DOHH2 (cell line): ENCODE data around the gene RAB3C.

Experiments used
- EZH2phosphoT487 ChIP-seq: fragments of 200-600 bp; sonication (generic); IDR thresholded peaks from 2 replicates; pipeline ENCODE4 v1.6.1; 2017; ENCODE audit warnings: borderline replicate concordance, mild to moderate bottlenecking, antibody characterized with exemption, low read length, moderate library complexity, mixed read lengths
- TF ChIP-seq, protein P1 (sequence below): fragments of 200-600 bp; sonication (generic); IDR thresholded peaks from one replicate; pipeline ENCODE4 v1.5.1; 2014; ENCODE audit warnings: antibody characterized with exemption, mild to moderate bottlenecking, low read depth, low read length; ENCODE audit not compliant: poor library complexity, severe bottlenecking

DNA sequence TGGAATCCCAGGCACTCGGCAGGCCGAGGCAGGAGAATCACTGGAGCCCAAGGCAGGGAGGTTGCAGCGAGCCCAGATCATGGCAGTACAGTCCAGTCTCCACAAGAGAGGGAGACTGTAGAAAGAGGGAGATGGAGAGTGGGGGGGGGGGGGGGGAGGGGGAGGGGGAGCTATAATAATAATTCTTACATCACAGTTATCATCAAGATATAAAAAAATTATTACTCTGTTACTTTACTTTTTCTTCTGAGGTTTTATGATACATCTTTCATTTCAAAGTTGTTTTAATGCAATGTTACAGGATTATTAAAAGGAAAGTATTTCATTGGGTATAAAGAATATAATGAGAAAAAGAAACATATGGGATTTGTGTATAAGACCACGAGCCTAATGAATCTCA, 17.8 kb upstream of the RAB3C start:
- TF ChIP-seq, protein P1, sequence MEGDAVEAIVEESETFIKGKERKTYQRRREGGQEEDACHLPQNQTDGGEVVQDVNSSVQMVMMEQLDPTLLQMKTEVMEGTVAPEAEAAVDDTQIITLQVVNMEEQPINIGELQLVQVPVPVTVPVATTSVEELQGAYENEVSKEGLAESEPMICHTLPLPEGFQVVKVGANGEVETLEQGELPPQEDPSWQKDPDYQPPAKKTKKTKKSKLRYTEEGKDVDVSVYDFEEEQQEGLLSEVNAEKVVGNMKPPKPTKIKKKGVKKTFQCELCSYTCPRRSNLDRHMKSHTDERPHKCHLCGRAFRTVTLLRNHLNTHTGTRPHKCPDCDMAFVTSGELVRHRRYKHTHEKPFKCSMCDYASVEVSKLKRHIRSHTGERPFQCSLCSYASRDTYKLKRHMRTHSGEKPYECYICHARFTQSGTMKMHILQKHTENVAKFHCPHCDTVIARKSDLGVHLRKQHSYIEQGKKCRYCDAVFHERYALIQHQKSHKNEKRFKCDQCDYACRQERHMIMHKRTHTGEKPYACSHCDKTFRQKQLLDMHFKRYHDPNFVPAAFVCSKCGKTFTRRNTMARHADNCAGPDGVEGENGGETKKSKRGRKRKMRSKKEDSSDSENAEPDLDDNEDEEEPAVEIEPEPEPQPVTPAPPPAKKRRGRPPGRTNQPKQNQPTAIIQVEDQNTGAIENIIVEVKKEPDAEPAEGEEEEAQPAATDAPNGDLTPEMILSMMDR, result no peak
- TF ChIP-seq EZH2phosphoT487, result no peak
